Measurements from ENCODE around the gene NAA20.

Gene NAA20

GRCh38 chr20:19991854-19992253, 25.3 kb upstream of the NAA20 start:
- no peaks in the 10 kb centered on the region for H4K20me1 ChIP-seq (ENCODE audit: insufficient read depth)
- no peaks in the 10 kb centered on the region for H3K36me3 ChIP-seq (ENCODE audit: insufficient read depth)
- H3K4me2 ChIP-seq = no peak overlapping the region
- H3K4me3 ChIP-seq (IDR thresholded peaks at IDR 0.05; ENCODE audit: insufficient read depth, low read depth, low read length) = no peak overlapping the region
- H3K27me3 ChIP-seq (ENCODE audit: insufficient read depth, low read depth) = no peaks in the 10 kb centered on the region
- TF ChIP-seq CTCF (conservative IDR thresholded peaks at IDR 0.05; ENCODE audit: low read depth, low read length) = no peak
- peaks cover 18% of the 10 kb centered on the region for H3K4me1 ChIP-seq (ENCODE audit: low read depth, poor library complexity, severe bottlenecking)
- no peak overlapping the region for H2AFZ ChIP-seq (ENCODE audit: low read depth)
- no peak overlapping the region for H3K27ac ChIP-seq
- H3K79me2 ChIP-seq (ENCODE audit: insufficient read depth, low read depth) = no peaks in the 10 kb centered on the region
- no peak overlapping the region for H3K9ac ChIP-seq

- no peak overlapping the region for H3K27ac ChIP-seq
- H2AFZ ChIP-seq (ENCODE audit: low read depth) = no peak overlapping the region
- no peaks in the 10 kb centered on the region for H3K27me3 ChIP-seq (ENCODE audit: insufficient read depth, low read depth)
- no peak for TF ChIP-seq CTCF (conservative IDR thresholded peaks at IDR 0.05; ENCODE audit: low read depth, low read length)
- no peaks in the 10 kb centered on the region for H3K36me3 ChIP-seq (ENCODE audit: insufficient read depth)
- no peaks in the 10 kb centered on the region for H4K20me1 ChIP-seq (ENCODE audit: insufficient read depth)
- no peak overlapping the region for H3K4me3 ChIP-seq (IDR thresholded peaks at IDR 0.05; ENCODE audit: insufficient read depth, low read depth, low read length)
- no peaks in the 10 kb centered on the region for H3K79me2 ChIP-seq (ENCODE audit: insufficient read depth, low read depth)
- H3K4me1 ChIP-seq (ENCODE audit: low read depth, poor library complexity, severe bottlenecking) = peaks cover 18% of the 10 kb centered on the region
- H3K4me2 ChIP-seq = no peak overlapping the region
- no peak overlapping the region for H3K9ac ChIP-seq
These were observed 23.9 kb upstream of the NAA20 start for GRCh38 chr20:19992996-19993908.

GRCh38 chr20:19993958-19994669, 23.0 kb upstream of the NAA20 start:
- Histone ChIP-seq H3K4me1 (ENCODE audit: low read depth, poor library complexity, severe bottlenecking) (peaks cover 18% of the 10 kb centered on the region), H3K4me3 (IDR thresholded peaks at IDR 0.05; ENCODE audit: insufficient read depth, low read depth, low read length) (no peak overlapping the region), H3K27me3 (ENCODE audit: insufficient read depth, low read depth) (no peaks in the 10 kb centered on the region), H3K36me3 (ENCODE audit: insufficient read depth) (no peaks in the 10 kb centered on the region), H4K20me1 (ENCODE audit: insufficient read depth) (no peaks in the 10 kb centered on the region), H2AFZ (ENCODE audit: low read depth) (no peak overlapping the region), H3K79me2 (ENCODE audit: insufficient read depth, low read depth) (no peaks in the 10 kb centered on the region), H3K27ac (no peak overlapping the region), H3K4me2 (no peak overlapping the region), H3K9ac (no peak overlapping the region)
- TF ChIP-seq CTCF (conservative IDR thresholded peaks at IDR 0.05; ENCODE audit: low read depth, low read length) = no peak

- H3K36me3 ChIP-seq (ENCODE audit: insufficient read depth) = no peaks in the 10 kb centered on the region
- H3K79me2 ChIP-seq (ENCODE audit: insufficient read depth, low read depth) = no peaks in the 10 kb centered on the region
- H2AFZ ChIP-seq (ENCODE audit: low read depth) = no peak overlapping the region
- no peak overlapping the region for H3K4me2 ChIP-seq
- peaks cover 18% of the 10 kb centered on the region for H3K4me1 ChIP-seq (ENCODE audit: low read depth, poor library complexity, severe bottlenecking)
- no peaks in the 10 kb centered on the region for H3K27me3 ChIP-seq (ENCODE audit: insufficient read depth, low read depth)
- H3K4me3 ChIP-seq (IDR thresholded peaks at IDR 0.05; ENCODE audit: insufficient read depth, low read depth, low read length) = no peak overlapping the region
- no peaks in the 10 kb centered on the region for H4K20me1 ChIP-seq (ENCODE audit: insufficient read depth)
- H3K9ac ChIP-seq = no peak overlapping the region
- H3K27ac ChIP-seq = no peak overlapping the region
- TF ChIP-seq CTCF (conservative IDR thresholded peaks at IDR 0.05; ENCODE audit: low read depth, low read length) = peak; percentile 81
These were observed 21.8 kb upstream of the NAA20 start for GRCh38 chr20:19995220-19995863.

All from KMS-11 (cell line).